ENCODE measurements around the gene ARHGEF11.

ARHGEF11 gene

DNA sequence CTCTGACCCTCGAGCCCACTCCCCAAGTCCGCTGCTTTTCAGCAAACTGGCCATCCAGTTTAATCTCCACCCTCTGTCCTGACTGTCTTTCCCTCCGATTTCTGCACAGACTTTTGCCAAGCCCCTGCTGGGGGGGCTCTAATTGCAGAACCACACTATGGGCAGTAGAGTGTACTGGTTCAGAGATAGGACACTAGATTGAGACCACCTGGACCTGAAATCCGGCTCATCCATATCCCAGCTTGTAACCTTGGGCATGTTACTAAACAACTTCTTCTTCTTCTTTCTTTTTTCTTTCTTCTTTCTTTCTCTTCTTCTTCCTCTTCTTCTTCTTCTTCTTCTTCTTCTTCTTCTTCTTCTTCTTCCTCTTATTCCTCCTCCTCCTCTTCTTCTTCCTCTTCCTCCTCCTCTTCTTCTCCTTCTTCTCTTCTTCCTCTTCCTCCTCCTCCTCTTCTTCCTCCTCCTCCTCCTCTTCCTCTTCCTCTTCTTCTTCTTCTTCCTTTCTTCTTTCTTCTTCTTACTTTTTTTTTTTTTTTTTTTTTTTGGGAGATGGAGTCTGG is 117.4 kb downstream of the ARHGEF11 start:
- DNase-seq: no peak

DNA sequence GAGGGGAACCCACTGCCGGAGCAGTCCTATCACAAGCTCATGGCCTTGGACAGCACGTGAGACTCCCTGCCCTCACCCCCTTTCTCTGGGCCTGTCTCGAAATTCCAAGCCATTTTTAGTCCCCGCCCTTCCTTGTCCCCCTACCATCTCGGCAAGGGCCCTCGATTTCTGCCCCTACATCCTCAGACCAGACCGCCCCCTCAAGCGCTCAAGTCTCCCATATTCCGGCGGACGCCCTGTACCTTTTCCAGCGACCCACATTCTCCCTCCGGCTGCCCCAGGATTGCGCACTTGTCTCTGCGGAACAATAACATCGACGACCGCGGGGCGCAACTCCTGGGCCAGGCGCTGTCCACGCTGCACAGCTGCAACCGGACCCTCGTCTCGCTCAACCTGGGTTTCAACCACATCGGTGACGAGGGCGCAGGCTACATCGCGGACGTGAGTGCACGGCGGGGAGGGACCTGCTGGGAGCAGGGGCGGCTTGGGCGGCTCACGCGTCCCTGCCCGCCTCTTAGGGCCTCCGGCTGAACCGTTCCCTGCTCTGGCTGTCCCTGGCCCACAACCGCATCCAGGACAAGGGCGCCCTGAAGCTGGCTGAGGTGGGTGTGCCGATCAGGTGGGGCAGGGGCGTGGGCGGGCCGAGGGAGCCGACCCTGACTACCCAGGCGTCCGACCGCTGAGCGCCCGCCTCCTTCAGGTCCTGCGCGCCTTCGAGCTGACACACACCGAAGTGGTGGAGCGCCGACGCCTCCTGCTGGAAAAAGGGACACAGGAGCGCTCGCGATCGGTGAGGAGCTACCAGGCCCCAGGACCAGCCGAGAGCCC is 118.1 kb downstream of the ARHGEF11 start:
- DNase-seq: peak; percentile 78

DNA sequence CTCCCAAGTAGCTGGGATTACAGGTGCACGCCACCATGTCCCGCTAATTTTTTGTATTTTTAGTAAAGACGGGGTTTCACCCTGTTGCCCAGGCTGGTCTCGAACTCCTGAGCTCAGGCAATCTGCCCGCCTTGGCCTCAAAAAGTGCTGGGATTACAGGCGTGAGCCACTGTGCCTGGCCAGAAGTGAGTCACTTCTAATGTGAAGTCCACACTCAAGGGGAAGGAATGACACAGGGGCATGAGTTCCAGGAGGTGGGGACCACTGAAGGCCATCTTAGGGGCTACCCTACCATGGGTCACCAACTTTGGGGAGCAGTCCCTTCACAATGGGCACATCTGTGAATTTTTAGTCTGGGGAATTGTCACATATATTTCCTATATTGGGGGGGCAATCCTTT is 118.8 kb downstream of the ARHGEF11 start:
- DNase-seq: peak; percentile 38

DNA sequence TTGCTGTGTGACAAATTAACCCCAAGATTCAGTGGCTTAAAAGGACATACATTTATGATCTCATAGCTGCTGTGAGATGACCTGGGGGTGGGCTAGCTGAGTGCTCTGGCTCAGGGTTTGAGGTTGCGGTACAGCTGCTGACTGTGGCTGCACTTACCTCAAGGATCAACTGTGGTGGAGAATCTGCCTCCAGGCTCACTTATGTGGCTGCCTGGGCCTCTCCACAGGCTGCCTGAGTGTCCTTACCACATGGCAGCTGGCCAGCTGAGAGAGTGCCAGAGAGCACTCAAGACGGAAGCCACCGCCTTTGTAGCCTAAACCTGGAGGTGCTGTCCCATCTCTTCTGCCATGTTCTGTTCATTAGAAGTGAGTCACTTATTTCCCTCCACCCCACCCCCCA is 119.4 kb downstream of the ARHGEF11 start:
- DNase-seq: peak; percentile 91

DNA sequence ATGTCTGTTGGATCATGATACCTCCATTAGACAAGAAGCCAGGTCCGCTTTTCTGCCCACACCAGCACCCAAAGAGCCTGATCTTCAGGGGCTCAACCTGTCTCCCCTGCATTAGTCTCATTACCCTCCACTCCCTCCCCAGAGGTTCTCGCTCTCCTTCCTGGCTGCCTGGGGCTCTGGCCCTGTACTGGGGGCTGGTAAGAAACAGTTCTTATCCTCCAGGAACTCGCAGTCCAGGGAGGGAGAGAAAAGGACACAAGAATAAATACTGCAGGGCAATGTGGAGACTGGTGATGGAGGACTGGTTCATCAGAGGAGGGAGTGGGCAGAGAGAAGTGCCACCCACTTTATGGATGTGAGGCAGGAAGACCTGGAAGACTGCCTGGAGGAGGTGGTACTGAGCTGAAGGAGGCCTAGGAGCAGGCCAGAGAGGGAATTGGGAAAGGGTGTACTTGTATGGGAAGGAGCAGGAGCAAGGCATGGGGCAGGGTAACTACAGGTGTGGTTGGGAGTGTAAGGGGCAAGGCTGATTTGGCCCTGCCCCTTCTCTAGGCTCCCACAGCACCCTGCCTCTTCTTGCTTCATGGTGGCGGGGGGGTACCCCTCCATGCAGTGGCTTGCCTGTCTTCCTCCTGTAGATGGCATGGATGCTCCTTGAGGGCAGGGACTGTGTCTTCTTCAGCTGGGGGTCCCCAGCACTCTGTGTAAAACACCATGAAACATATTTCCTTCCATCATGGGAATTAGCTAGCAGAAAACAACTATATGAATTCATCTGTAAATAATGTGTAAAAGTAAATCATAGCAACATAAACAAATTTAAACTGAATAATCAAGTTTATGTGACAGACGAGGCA is 120.2 kb downstream of the ARHGEF11 start:
- no peak for DNase-seq

DNA sequence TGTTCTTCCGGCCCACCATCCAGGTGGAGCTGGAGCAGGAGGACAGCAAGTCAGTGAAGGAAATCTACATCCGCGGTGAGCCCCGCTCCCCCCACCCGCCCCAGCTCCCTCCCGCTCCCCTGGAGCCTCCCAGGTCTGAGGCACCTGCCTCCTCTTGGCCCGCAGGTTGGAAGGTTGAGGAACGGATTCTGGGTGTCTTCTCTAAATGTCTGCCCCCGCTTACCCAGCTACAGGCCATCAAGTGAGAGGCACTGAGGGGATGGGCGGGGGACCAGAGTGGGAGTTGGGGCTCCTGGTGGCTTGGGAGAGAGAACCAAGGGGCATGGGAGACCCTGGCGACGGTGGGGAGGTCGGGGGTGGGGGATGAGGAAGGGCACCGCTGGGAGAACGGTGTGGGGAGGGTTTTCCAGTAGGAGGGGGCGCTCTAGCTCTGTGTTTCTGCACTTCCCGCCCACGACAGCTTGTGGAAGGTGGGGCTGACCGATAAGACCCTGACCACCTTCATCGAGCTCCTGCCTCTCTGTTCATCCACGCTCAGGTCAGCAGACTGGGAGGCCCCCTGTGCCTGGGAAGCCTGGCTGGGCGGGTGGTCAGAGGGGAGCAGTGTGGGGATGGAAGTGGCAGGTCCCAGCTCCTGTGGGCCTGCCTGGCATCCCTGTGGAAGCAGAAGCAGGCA is 120.9 kb downstream of the ARHGEF11 start:
- DNase-seq: no peak

DNA sequence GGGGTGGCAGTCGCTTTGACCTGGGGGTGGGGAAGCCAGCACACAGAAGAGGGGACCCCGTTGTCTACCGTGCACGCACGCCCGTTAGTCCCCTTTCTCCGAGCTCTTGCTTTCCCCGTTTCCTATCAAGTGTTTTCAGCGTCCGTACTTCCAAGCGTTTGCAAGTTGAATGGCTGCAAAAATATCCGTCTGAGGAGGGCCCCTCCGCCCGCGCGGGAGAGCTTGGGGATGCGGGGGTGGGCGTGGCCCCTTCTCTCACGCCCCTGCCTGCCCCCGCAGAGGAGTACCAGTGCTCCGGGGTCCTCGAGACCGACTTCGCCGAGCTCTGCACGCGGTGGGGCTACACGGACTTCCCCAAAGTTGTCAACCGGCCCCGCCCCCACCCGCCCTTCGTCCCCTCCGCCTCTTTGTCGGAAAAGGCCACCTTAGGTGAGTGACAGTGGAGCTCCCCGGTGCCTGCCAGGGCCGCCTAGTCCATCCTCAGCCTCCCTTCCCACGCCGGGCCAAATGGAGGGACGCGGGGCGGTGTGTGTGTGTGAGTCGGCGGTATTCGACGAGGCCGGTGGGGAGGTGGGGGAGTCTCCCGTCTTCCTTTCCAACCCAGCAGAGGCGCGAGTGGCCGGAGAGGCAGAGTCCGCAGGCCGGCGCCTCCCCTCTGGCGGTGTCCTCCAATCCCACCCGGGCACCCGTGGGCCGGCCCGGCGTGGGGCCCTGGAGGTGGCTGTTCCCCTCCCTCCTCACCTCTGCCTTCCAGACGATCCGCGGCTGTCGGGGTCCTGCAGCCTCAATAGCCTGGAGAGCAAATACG is 121.7 kb downstream of the ARHGEF11 start:
- no peak for DNase-seq

DNA sequence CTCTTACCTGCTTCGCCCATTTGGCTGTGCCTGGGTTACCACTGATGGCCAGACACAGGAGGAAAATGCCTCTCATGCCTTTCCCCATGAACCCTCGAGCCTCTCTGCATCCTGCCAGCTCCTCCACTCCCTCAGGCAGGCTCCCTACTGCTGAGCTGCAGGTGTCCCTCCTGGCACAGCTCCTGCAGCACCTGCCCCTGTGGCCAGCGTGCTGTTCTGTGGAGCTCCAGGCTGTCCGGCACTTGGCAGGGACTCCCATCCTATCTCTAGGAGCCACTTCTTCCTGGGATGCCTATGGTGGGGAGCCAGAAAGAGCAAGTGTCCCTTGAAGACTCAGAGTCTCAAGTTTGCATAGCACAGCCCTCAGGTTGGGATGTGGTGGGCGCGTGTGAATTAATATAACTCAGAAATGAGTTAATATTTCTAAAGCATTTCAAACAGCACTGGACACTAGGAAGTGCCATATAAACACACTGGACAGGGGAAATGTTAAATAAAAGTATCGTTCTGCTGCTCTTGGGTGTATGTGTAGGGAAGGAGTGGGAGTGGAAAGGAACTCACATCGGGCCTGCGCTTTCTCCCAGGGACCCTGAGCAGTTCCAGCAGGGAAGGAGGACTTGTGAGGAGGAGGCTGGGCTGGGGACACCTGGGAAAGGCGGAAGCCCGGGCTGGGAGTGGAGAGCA is 122.4 kb downstream of the ARHGEF11 start:
- no peak for DNase-seq

DNA sequence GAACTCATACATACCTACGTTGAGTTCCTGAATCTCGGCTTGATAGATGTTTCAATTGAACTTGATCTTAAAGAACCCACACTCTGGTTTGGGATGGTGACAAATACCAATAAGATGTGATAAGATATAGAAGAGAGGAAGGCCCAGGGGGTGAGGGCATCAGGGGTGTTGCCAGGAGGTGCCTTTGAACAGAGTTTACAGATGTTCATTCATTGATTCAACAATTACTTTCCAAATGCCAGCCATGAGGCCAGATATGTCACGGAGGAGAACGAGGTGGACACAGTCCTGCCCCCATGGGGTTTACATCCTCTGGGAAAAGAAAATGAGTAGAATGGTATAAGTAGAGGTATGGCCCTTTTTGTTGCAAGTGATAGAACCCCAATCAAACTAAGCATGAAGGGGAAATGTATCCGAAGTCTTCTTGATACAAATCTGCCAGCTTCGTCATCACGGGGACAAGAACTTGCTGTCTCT is 124.5 kb downstream of the ARHGEF11 start:
- no peak for DNase-seq

DNA sequence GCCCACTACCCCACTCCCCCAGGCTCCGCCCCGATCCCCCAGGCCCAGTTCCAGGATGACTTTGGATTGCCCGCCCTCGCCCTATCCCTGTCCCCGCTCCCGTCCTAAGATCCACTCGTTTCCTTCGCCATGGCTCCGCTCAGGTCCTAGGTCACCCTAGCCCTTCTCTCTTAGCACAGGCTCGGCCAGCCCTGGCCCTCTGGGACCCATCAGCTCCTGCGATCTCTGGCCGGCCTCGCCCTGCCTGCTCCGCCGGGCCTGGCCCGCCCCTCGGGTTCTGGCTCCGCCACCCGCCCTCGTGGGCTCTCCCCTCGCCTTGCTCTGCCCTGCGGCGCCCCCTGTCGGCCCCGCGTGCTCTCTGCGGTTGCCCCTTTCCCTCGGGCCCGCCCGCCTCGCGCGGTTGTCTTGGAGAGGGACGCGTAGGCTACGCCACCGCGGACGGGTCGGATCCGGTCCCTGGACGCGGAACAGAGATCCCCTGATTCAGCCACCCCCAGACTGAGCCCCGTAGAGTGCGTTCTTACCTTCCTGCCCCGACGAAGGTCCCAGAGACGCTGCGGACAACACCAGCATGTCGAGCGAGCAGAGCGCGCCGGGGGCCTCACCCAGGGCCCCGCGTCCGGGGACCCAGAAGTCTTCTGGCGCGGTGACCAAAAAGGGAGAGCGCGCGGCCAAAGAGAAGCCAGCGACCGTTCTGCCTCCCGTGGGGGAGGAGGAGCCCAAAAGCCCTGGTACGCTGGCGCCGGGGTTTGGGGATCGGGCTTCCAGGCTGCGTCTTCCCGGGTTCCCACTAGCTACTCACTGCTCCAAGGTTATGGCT is 125.1 kb downstream of the ARHGEF11 start, which contains the start of gene LRRC71:
TSS of gene LRRC71 (plus strand) at position 400 of the 820 bp plus-strand sequence. CDS start at position 572, 172 bp downstream.
- DNase-seq: peak; percentile 78

DNA sequence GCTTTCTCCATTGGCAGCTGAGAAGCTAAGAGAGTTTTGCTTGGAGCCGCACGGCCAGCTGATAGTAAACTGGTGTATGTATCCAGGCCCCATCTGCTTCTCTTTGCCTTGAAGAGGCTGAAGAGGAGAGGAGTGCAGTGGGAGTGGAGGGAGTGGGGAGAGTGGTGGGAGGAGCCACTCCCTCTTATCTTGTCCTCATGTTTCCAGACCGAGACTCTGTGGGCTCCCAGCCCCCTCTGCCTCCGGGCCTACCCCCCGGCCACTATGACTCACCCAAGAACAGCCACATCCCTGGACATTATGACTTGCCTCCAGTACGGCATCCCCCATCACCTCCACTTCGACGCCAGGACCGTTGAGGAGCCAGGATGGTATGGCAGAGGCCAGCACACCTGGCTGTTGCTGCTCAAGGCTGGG is 131.1 kb downstream of the ARHGEF11 start:
- peak; percentile 59 for DNase-seq

DNA sequence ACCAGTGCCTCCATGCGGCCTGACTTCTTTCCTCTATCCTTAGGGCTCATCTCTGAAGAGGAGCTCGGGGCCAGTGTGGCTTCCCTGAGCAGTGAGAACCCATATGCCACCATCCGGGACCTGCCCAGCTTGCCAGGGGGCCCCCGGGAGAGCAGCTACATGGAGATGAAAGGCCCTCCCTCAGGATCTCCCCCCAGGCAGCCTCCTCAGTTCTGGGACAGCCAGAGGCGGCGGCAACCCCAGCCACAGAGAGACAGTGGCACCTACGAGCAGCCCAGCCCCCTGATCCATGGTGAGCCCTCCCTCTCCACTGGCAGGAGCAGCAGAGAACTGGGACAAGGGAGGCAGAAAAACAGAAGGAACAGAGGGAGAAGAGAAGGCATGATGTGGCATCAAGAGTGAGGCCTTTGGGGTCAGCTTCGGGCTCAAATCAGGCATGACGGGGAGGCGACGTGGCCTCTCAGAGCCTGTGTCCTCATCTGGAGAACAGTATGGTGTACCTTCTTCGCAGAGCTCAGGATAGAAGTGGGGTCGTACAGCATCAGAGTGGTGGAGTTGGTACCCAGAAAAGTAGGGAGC is 131.6 kb downstream of the ARHGEF11 start:
- no peak for DNase-seq

DNA sequence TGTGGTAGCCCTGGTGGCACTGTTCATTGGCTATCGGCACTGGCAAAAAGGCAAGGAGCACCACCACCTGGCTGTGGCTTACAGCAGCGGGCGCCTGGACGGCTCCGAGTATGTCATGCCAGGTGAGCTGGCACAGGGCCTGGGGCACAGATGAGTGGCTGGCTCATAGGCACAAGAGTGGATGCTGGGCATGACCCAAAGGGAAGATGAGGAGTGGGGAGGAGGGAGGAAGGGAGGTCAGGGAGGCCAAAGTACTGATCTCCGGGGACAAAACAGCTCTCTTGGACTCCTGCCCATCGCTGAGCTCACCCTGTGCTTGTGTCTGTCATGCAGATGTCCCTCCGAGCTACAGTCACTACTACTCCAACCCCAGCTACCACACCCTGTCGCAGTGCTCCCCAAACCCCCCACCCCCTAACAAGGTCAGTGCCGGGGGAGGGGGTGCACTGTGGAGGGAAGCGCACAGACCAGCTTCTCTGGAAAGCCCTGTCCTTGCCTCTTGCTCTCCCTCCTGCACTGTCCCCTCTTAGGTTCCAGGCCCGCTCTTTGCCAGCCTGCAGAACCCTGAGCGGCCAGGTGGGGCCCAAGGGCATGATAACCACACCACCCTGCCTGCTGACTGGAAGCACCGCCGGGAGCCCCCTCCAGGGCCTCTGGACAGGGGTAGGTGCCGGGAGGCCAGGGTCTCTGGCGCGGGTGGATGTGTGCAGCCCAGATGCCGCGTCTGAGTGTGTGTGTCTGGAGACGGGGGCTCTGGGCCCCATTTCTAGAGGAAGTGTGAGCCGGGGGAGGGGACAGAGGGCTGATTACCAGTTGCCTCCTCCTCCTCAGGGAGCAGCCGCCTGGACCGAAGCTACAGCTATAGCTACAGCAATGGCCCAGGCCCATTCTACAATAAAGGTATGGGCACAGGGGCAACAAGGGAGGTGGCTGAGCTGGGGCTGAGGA is 132.4 kb downstream of the ARHGEF11 start:
- DNase-seq: no peak

DNA sequence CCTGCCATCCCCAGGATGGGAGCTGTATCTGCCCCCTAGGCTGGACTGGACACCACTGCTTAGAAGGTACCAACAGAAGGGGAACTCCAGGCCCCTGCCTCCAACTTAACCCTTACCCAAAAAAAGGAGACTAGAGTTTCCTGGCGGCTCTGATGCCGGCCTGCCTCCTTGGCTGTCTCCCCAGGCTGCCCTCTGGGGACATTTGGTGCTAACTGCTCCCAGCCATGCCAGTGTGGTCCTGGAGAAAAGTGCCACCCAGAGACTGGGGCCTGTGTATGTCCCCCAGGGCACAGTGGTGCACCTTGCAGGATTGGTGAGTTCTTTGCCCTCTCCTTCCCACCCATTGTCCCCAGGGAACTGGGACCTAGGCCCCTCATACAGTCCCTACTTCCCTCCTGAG is 133.2 kb downstream of the ARHGEF11 start:
- DNase-seq: no peak

DNA sequence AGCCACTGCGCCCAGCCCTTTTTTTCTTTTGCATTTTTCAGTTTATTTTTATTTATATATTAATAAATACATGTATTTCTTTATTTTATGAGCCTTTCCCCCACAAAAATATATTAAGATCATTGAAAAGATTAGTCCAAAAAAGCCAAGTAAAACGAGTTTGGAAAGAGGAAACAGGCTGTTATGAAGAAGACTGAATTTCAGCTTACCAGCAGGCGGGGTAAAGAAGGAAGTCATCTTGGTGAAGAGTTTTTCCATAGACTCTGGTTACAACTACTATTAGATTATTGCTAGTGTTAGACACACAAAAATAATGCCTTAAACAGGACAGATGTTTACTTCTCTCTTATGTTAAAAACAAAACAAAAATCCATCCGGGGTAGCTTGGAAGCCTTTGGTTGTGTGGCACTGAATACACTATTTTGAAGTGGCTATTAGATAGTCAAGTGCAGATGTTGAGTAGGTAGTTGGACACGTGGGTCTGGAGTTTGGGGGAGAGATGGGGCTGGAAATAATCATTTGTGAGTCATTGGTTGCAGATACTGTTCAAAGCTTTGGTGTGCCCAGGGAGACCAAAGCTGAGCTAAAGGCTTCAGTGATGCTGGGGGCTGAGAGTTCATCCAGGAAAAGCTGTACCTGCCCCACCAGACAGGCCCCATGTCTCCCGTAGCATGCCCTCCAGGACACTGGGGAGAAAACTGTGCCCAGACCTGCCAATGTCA is 133.8 kb downstream of the ARHGEF11 start:
- no peak for DNase-seq

DNA sequence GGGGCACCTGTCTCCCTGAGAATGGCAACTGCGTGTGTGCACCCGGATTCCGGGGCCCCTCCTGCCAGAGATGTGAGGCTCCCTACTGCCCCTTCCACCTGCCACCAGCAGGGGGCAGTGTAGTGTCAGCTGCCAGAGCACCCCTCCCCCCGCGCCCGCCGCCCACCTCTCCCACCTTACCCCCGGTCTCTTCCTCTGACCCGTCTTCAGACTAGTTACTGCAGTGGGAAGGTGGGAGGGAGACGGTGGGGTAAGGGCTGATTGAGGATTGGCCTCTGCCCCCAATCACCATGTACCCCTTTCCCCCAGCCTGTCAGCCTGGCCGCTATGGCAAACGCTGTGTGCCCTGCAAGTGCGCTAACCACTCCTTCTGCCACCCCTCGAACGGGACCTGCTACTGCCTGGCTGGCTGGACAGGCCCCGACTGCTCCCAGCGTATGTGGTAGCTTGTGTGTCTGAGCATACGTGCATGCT is 135.2 kb downstream of the ARHGEF11 start:
- no peak for DNase-seq

DNA sequence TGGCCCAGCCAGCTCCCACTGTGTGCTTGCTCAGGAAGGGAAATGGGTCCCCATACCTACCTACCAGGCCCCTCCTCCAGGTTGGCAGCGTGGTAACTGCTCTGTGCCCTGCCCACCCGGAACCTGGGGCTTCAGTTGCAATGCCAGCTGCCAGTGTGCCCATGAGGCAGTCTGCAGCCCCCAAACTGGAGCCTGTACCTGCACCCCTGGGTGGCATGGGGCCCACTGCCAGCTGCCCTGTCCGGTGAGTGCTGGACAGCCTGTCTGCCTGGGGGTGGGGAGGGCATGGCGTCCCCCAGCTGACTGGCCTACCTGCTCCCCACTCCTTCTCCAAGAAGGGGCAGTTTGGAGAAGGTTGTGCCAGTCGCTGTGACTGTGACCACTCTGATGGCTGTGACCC is 135.9 kb downstream of the ARHGEF11 start:
- DNase-seq: no peak

DNA sequence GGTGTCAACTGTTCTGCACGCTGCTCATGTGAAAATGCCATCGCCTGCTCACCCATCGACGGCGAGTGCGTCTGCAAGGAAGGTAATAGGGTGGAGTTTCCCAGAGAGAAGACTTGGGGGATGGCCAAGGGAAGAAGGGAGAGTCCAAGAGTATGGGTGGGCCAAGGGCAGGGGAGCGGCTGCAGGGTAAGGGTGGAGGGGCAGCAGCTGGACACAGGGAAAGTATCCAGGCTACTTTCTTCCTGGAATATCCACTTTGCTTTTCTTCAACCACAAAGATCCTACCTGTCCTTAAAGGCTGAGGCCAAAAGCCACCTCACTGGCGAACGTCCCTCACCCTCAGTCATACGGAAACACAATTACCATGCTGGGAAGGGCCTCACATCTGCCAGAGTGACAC is 136.6 kb downstream of the ARHGEF11 start:
- no peak for DNase-seq
